GM18511 (cell line): ENCODE results near the gene ATP7B.

ENCODE experiments used
- ATAC-seq: cut with Tn5 transposase; IDR thresholded peaks from one replicate; pipeline ENCODE4 v1.9.1; 2021; ENCODE audit warnings: mild to moderate bottlenecking, moderate library complexity; ENCODE audit not compliant: unreplicated experiment

The ATP7B gene

GRCh38 chr13:51902776-51903175, 108.5 kb downstream of the ATP7B start:
- peak; percentile 62 for ATAC-seq

GRCh38 chr13:51900471-51900870, 110.8 kb downstream of the ATP7B start:
- no peak for ATAC-seq

GRCh38 chr13:51895906-51896888, 115.1 kb downstream of the ATP7B start:
- ATAC-seq = peak; percentile 88

GRCh38 chr13:51894239-51894638, 117.0 kb downstream of the ATP7B start:
- no peak for ATAC-seq

- ATAC-seq = no peak
Measured at GRCh38 chr13:51892657-51893056, 118.6 kb downstream of the ATP7B start.

GRCh38 chr13:51887468-51887867, 123.8 kb downstream of the ATP7B start:
- ATAC-seq = no peak

GRCh38 chr13:51885651-51886050, 125.6 kb downstream of the ATP7B start:
- no peak for ATAC-seq

- ATAC-seq = no peak
Measured at GRCh38 chr13:51883226-51883600, 128.0 kb downstream of the ATP7B start.
